ENCODE data around the gene OXER1.

GRCh38 chr2:42795841-42796301, 31.9 kb upstream of the OXER1 start:
- TF ChIP-seq CTCF (IDR thresholded peaks at IDR 0.05) (no peak), ZFX (IDR thresholded peaks at IDR 0.05; ENCODE audit: borderline replicate concordance) (no peak)

Data from 22Rv1 (cell line).